ENCODE results near the gene SPA17. TPM values are rescaled to one million over a fixed set of nuclear protein-coding genes. Genes with fewer than 3 reads are reported as not detected.

The SPA17 gene
- total RNA-seq, 2 donors from 2014 or later = 8.4 to 10.7 TPM

DNA sequence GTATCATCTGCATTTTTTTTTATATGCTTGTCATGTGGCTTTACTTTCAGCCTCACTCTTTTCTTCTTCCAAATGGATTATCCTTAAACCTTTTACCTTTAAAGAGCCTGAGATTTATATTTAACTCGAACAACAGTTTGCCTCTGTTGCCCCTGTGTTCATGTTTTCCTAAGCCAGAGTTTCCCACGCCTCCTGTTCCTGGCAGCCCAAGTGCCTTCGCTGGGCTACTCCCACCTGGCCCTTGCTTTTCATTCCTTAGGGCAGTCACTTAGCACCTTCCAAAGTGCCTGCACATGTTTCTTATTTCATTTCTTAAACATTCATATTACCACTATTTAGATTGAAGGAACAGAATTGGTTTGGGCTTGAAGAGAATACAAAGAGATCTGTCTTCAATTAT lies 37.8 kb upstream of the SPA17 start:
- Histone ChIP-seq H3K4me3 (no peak overlapping the region), H3K27ac (no peak overlapping the region), H3K9ac (ENCODE audit: low read depth in 2 of 2, low read length in 2 of 2) (no peak overlapping the region), H3K9me3 (no peaks in the 10 kb centered on the region), H3K27me3 (no peaks in the 10 kb centered on the region), H3K36me3 (peaks cover 21% of the 10 kb centered on the region), H3K4me1 (no peaks in the 10 kb centered on the region)
- DNase-seq = no peak
- intact Hi-C loops (cut with DNase I) = no loop called here
- no peak for TF ChIP-seq CTCF (IDR thresholded peaks at IDR 0.05)

- H3K36me3 ChIP-seq = peaks cover 6% of the 10 kb centered on the region
- no peak overlapping the region for H3K9ac ChIP-seq (ENCODE audit: low read depth in 2 of 2, low read length in 2 of 2)
- no peaks in the 10 kb centered on the region for H3K4me1 ChIP-seq
- no peak for DNase-seq
- intact Hi-C loops (cut with DNase I) = no loop called here
- H3K9me3 ChIP-seq = no peaks in the 10 kb centered on the region
- no peaks in the 10 kb centered on the region for H3K27me3 ChIP-seq
- no peak for TF ChIP-seq CTCF (IDR thresholded peaks at IDR 0.05)
- H3K27ac ChIP-seq = no peak overlapping the region
- H3K4me3 ChIP-seq = no peak overlapping the region
These were observed 35.2 kb upstream of the SPA17 start for GRCh38 chr11:124638500-124638899.

DNA sequence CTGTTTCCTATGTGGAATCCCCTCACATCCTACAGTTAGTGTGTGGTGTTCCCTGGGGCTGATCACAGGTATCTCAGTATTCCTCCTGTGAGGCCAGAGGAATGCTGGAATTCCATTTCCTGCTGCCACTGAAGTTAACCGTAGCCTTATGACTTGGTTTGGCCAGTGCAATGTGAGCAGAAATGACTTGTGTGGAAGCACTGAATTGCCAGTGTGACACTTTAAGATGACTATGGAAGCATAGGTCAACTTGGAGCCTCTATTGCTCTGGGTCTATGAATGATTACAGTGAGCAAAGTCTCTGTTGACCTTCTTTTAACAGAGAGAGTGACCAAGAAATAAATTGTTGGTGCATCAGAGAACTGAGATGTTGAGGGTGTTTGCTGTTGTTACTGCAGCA lies 34.5 kb upstream of the SPA17 start:
- intact Hi-C loops (cut with DNase I) = no loop called here
- Histone ChIP-seq H3K9ac (ENCODE audit: low read depth in 2 of 2, low read length in 2 of 2) (no peak overlapping the region), H3K36me3 (peaks cover under 1% of the 10 kb centered on the region), H3K9me3 (no peaks in the 10 kb centered on the region), H3K27me3 (no peaks in the 10 kb centered on the region), H3K4me3 (no peak overlapping the region), H3K27ac (no peak overlapping the region), H3K4me1 (no peaks in the 10 kb centered on the region)
- DNase-seq = no peak
- TF ChIP-seq CTCF (IDR thresholded peaks at IDR 0.05) = no peak

GRCh38 chr11:124640666-124641065 lies 33.0 kb upstream of the SPA17 start:
- H3K4me1 ChIP-seq = no peaks in the 10 kb centered on the region
- H3K4me3 ChIP-seq = no peak overlapping the region
- H3K27ac ChIP-seq = no peak overlapping the region
- no peaks in the 10 kb centered on the region for H3K27me3 ChIP-seq
- intact Hi-C loops (cut with DNase I) = loop anchor here (5.0 kb wide), 1 partner anchor 197 kb away; no protein-coding TSS in a partner anchor
- no peak overlapping the region for H3K9ac ChIP-seq (ENCODE audit: low read depth in 2 of 2, low read length in 2 of 2)
- no peak for TF ChIP-seq CTCF (IDR thresholded peaks at IDR 0.05)
- DNase-seq = no peak
- no peaks in the 10 kb centered on the region for H3K9me3 ChIP-seq
- H3K36me3 ChIP-seq = no peaks in the 10 kb centered on the region

- no peak overlapping the region for H3K27ac ChIP-seq
- DNase-seq = no peak
- intact Hi-C loops (cut with DNase I) = loop anchor here (5.0 kb wide), 1 partner anchor 195 kb away; no protein-coding TSS in a partner anchor
- H3K36me3 ChIP-seq = no peaks in the 10 kb centered on the region
- H3K9ac ChIP-seq (ENCODE audit: low read depth in 2 of 2, low read length in 2 of 2) = no peak overlapping the region
- H3K27me3 ChIP-seq = no peaks in the 10 kb centered on the region
- H3K4me3 ChIP-seq = no peak overlapping the region
- H3K4me1 ChIP-seq = no peaks in the 10 kb centered on the region
- no peak for TF ChIP-seq CTCF (IDR thresholded peaks at IDR 0.05)
- no peaks in the 10 kb centered on the region for H3K9me3 ChIP-seq
These were observed 31.1 kb upstream of the SPA17 start for GRCh38 chr11:124642628-124643027.

Data from colonic mucosa (tissue), 4 donors.